Activated CD8-positive, alpha-beta memory T cell treated with anti-CD3 and anti-CD28 coated beads for 36 hours (primary cell): ENCODE measurements around the gene PSAPL1. TPM values are rescaled to one million over a fixed set of nuclear protein-coding genes. Genes with fewer than 3 reads are reported as not detected.

Source experiments
- CTCF ChIA-PET: fragments of 350-600 bp; sonication (Branson Sonifier 250); formaldehyde crosslinking; loops from one replicate; lab custom pipeline; 2021; ENCODE audit warnings: antibody characterized with exemption; lab: Charles Lee
- POLR2A ChIA-PET: fragments of 350-600 bp; sonication (Branson Sonifier 250); formaldehyde crosslinking; loops from one replicate; lab custom pipeline; 2021; ENCODE audit warnings: antibody characterized with exemption; lab: Charles Lee
- total RNA-seq, 2 experiments: library from RNA; stranded (reverse); gene quantifications; one replicate each; pipeline ENCODE4 v1.2.3, GENCODE V29; 2021

Gene PSAPL1
- total RNA-seq, 2 experiments from 2014 or later, result not detected

DNA sequence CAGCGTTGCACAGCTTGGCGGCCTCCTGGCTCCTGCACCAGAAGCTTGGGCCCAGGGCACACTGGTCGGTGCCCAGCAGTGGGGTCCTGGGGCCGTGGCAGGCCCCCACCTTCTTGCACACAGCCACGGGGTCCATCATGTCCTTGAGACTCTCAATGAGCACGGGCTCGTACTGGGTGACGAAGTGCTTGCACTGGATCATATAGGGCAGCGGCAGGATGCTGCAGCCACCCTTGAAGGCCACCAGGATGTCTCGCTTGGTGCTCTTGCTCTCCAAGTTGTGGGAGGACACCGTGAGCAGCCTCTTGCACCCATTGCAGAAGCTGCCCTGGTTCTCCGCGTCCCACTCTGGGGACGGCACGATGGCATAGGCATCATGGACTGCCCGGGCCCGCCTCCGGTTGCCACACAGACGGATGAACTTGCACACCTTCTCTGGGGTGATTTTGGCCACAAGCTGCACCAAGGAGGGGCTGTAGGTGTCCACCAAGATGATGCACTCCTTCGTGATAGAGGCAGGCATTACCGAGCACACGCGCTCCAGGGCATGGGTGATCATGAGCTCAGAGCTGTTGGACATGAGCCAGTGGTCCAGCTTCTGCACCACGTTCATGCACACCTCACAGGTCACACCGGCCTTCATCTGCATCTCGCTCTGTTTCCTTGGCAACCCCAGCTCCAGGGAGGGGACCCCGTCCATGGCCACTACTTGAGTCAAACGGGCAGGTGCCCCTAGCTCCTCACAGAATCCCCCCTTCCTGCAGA lies 1.2 kb downstream of the PSAPL1 start:
- ChIA-PET CTCF (no interaction called here), POLR2A (no interaction called here)

- ChIA-PET POLR2A (no interaction called here), CTCF (no interaction called here)
Measured at GRCh38 chr4:7432531-7433375, 2.0 kb downstream of the PSAPL1 start.

- POLR2A ChIA-PET, result no interaction called here
Measured at GRCh38 chr4:7431696-7432530, 2.8 kb downstream of the PSAPL1 start.

GRCh38 chr4:7430965-7431695 lies 3.6 kb downstream of the PSAPL1 start:
- POLR2A ChIA-PET, result no interaction called here
- CTCF ChIA-PET, result interaction anchor here (0.6 kb wide), 1 partner anchor 360 kb away, joined by 4 read pairs; no protein-coding TSS in a partner anchor

More at GRCh38 chr4:7431696-7432530, 2.8 kb downstream of the PSAPL1 start:
- CTCF ChIA-PET, result no interaction called here

DNA sequence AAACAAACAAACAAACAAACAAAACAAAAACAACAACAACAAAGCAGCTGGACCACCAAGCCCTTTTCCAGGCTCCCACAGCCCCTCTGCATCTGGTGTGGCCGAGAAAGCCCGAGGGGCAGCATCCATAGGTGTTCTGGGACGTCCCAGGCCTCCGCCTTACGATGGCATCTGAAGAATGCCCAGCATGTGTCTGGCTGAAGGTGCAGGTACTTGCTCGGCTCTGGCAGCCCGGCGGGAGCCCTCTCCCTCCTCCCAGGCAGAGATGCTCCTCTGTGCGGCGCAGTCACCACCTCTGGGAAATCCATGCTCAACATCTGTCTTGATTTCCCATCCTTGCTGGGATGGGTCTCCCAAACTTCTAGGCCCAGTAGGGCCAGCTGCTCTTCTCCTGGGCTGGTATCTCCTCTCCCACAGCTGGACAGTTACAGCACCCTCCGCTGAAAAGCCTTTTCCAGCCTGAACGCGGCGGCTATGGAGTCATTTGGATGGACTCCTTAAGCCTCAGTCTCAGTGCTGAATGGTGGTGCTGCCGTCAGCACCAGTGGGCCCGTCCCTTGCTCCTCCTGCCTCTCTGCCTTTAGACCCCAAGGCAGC lies 4.3 kb downstream of the PSAPL1 start:
- ChIA-PET POLR2A (no interaction called here), CTCF (interaction anchor here (0.6 kb wide), 1 partner anchor 360 kb away, joined by 4 read pairs; no protein-coding TSS in a partner anchor)

GRCh38 chr4:7429601-7430078 lies 5.1 kb downstream of the PSAPL1 start:
- ChIA-PET CTCF (no interaction called here), POLR2A (no interaction called here)

DNA sequence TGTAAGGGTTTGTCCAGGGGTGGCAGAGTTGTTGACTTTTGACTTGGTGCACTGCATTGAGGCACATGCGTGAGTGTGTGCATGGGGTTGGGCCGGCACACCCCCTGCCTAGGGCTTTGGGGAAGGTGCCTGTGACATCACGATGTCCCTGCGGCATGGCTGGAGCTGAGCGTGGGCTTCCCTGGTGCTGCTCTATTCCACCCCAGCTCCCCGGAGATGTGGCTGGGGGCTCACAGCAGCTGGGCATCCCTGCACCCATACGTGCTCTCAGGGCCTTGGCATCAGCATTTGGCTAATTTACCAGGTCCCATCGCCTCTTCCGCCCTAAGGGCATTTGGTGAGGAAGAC lies 5.7 kb downstream of the PSAPL1 start:
- POLR2A ChIA-PET, result no interaction called here
- CTCF ChIA-PET, result no interaction called here

DNA sequence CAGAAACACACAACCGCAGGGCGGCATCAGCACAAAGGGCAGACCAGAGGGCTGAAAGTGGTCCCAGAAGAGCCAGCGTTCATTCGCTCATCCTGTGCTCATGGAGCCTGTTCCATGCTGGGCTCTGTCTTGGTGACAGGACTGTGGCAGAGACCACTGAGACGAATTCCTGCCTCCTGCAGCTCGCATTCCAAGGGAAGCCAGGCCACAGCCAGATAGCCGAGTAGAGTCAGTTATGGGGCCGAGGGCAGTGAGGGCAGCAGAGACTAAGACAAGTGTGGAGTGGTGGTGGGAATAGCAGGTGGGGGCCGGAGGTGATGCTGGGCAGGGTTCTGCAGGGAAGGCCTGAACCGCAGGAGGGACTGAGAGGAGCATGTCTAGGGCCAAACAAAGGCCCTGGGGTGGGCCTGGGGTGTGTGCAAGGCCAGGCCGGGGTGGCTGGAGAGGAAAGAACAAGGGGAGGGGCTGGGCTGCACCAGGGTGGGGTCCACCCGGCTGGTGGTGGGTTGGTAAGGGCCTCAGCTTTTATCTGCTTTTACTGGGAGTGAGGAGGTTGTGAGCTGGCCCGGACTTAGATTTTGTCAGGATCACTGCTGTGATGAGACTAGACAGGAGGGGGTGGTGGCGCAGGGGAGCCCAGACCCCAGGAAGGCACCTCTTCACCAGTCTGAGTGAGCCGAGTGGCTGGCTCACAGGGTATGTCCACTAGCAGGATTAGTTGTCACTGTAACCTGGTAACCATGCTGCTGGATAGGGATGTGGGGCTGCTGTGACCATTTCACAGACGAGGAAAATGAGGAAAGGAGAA lies 6.3 kb downstream of the PSAPL1 start:
- POLR2A ChIA-PET, result no interaction called here

GRCh38 chr4:7427831-7428260 lies 6.9 kb downstream of the PSAPL1 start:
- ChIA-PET CTCF (no interaction called here), POLR2A (no interaction called here)

More for the DNA sequence above, 6.3 kb downstream of the PSAPL1 start:
- CTCF ChIA-PET, result no interaction called here

- CTCF ChIA-PET, result no interaction called here
Measured at GRCh38 chr4:7427361-7427760, 7.4 kb downstream of the PSAPL1 start.

DNA sequence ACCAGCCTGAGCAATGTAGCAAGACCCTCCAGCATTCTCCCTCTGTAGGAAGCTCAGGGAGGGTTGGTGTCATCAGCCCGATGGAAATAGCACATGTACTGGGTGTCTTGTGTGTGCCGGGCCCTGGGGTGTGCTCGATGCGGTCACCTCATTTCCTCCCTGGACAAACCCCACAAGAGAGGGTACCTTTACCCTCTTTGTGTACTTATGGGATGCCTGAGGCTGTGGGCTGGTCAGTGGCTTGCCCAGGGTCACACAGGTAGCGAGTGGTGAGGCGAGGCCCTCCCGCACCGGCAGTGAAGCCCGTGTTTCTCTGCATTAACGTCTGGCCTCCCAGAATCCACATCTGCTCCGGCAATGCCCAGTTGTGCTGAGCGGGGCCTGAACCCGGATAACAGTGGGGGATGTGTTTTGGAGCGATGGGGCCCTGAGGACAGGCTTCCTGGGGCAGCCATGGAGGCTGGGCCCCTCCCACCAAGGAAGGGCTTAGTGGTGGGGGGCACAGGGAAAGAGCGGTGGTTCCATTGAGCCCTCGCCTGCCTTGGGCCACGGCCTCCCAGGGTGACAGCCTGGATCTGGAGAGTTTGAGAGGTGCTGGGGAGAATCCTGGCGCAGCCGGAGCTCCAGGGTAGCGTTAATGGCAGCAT lies 8.1 kb downstream of the PSAPL1 start:
- POLR2A ChIA-PET, result no interaction called here
- CTCF ChIA-PET, result no interaction called here

More at GRCh38 chr4:7427361-7427760, 7.4 kb downstream of the PSAPL1 start:
- POLR2A ChIA-PET, result no interaction called here

- ChIA-PET CTCF (no interaction called here), POLR2A (no interaction called here)
Measured at GRCh38 chr4:7425591-7426468, 8.9 kb downstream of the PSAPL1 start.

GRCh38 chr4:7425124-7425523 lies 9.6 kb downstream of the PSAPL1 start:
- ChIA-PET POLR2A (no interaction called here), CTCF (no interaction called here)

DNA sequence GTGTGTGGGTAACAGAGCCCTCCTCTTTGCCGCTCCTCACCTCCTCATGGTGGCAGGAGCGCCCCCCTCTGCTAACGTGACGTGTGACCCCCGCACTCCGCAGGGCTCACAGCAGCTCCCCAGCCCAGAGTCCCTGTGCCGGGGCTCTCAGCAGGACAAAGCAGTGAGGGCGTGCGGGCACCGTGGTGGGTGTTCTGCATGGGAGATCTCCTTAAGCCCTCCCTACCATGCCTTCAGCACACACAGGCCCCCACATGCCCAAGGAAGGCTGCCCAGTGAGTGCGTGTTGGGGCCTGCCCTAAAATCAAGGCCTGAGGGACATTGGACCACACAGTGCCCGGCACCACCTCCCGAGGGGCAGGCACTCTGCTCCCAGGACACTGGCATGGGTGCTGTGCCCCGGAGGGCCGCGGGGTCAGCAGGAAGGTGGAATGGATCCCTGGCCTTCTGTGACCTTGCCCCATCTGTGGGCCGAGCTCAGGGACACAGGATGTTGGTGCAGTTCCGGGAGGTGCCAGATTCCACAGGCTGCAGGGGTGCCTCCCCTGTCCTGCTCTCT lies 10.1 kb downstream of the PSAPL1 start:
- CTCF ChIA-PET, result no interaction called here

DNA sequence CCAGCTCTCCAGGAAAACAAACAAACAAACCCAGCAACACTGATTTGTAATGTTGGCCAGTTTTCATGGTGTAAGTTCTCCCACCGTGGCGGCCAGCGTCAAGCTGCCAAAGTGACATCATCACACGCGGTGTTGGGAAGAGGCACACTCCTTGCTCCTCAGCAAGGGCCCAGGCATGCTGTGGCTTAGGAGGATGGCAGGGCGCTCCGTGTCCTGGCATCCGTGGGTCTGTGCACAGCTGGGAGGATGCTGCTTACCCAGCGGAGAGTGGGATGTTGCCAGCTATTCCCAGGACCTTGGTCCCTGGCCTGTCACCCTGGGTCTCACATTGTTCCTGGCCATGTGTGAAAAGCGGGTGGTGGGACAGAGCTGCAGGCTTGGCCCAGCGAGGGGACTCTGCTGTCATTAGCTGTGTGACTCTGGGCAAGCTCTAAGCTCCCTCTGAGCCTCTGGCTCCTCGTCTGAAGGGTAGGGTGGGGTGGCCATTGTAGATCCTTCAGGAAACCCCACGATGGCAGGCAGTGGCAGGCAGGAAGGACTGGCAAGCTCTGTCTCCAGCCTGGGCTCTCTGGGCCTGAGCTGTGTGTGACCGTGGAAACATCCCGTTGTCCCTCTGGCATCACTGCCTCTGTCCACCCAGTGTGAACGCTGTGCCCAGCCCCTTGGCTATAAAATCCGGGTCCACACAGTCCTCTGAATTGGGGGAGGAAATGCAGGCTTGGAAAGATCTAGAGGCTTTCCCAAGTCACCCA lies 10.8 kb downstream of the PSAPL1 start:
- ChIA-PET CTCF (no interaction called here), POLR2A (no interaction called here)

More for the DNA sequence above, 10.1 kb downstream of the PSAPL1 start:
- POLR2A ChIA-PET, result no interaction called here
